GM23338 (cell line): ENCODE results near the gene RTN4RL1. TPM values are rescaled to one million over a fixed set of nuclear protein-coding genes. Genes with fewer than 3 reads are reported as not detected.

Source experiments
- ATAC-seq: fragments of 200-7000 bp; cut with Tn5 transposase; 3 replicates; pipeline ENCODE4 v1.9.1; 2020
- DNase-seq: peaks from one replicate; pipeline ENCODE4 v3.0.0-alpha.2; 2015; ENCODE audit warnings: low spot score
- H2AFZ ChIP-seq: fragments of 200-600 bp; sonication (generic); 2 replicates; pipeline ENCODE4 v1.8.0; 2016; ENCODE audit warnings: antibody characterized with exemption, mild to moderate bottlenecking, moderate library complexity
- H3F3A ChIP-seq: fragments of 200-600 bp; sonication (generic); replicated peaks from 2 replicates; pipeline ENCODE4 v1.8.0; 2017; ENCODE audit warnings: antibody characterized with exemption, mixed run types, low read depth
- H3K27ac ChIP-seq: fragments of 200-600 bp; sonication (generic); 2 replicates; pipeline ENCODE4 v1.6.1; 2016; ENCODE audit warnings: low read depth
- H3K27me3 ChIP-seq: fragments of 200-600 bp; sonication (generic); 2 replicates; pipeline ENCODE4 v1.8.0; 2016; ENCODE audit warnings: mild to moderate bottlenecking, mixed run types, moderate library complexity; ENCODE audit not compliant: insufficient read depth
- H3K36me3 ChIP-seq: fragments of 200-600 bp; sonication (generic); 2 replicates; pipeline ENCODE4 v1.8.0; 2016; ENCODE audit warnings: mild to moderate bottlenecking; ENCODE audit not compliant: insufficient read depth
- H3K4me1 ChIP-seq: fragments of 200-600 bp; sonication (generic); 2 replicates; pipeline ENCODE4 v1.8.0; 2016; ENCODE audit warnings: mild to moderate bottlenecking, moderate library complexity; ENCODE audit not compliant: insufficient read depth
- H3K4me2 ChIP-seq: fragments of 200-600 bp; sonication (generic); 2 replicates; pipeline ENCODE4 v1.7.1; 2017; ENCODE audit warnings: mixed run types
- H3K4me3 ChIP-seq: fragments of 200-600 bp; sonication (generic); 2 replicates; pipeline ENCODE4 v1.6.1; 2016; ENCODE audit warnings: mixed run types
- H3K79me2 ChIP-seq: fragments of 200-600 bp; sonication (generic); replicated peaks from 2 replicates; pipeline ENCODE4 v1.8.0; 2017; ENCODE audit warnings: mild to moderate bottlenecking; ENCODE audit not compliant: insufficient read depth
- H3K9me2 ChIP-seq: fragments of 200-600 bp; sonication (generic); 2 replicates; pipeline ENCODE4 v1.8.0; 2017; ENCODE audit not compliant: insufficient read depth
- H4K20me1 ChIP-seq: fragments of 200-600 bp; sonication (generic); replicated peaks from 2 replicates; pipeline ENCODE4 v1.8.0; 2017; ENCODE audit warnings: mild to moderate bottlenecking; ENCODE audit not compliant: insufficient read depth
- H3K27ac Mint-ChIP-seq: 2 replicates; pipeline ENCODE4 v1.8.0; 2020; ENCODE audit warnings: inconsistent platforms, mild to moderate bottlenecking, moderate library complexity, mixed read lengths
- H3K27me3 Mint-ChIP-seq: 3 replicates; pipeline ENCODE4 v1.8.0; 2022; ENCODE audit warnings: low read depth, mild to moderate bottlenecking, moderate library complexity, mixed read lengths, inconsistent platforms; ENCODE audit not compliant: insufficient read depth, poor library complexity
- H3K36me3 Mint-ChIP-seq: 3 replicates; pipeline ENCODE4 v1.8.0; 2021; ENCODE audit warnings: low read depth, mild to moderate bottlenecking, inconsistent platforms, moderate library complexity, mixed read lengths
- H3K4me1 Mint-ChIP-seq: 3 replicates; pipeline ENCODE4 v1.8.0; 2020; ENCODE audit warnings: mild to moderate bottlenecking, inconsistent platforms, mixed read lengths
- H3K4me3 Mint-ChIP-seq: 3 replicates; pipeline ENCODE4 v1.8.0; 2021; ENCODE audit warnings: moderate library complexity, mild to moderate bottlenecking, inconsistent platforms, mixed read lengths
- H3K9me3 Mint-ChIP-seq: 3 replicates; pipeline ENCODE4 v1.8.0; 2020; ENCODE audit warnings: moderate library complexity, mild to moderate bottlenecking, inconsistent platforms, mixed read lengths
- CREB1 ChIP-seq: fragments of 250-450 bp; sonication (Bioruptor Pico); IDR thresholded peaks from 2 replicates; pipeline ENCODE4 v1.5.0; 2020; ENCODE audit warnings: low read depth, mild to moderate bottlenecking, moderate library complexity
- EZH2 ChIP-seq: fragments of 200-600 bp; sonication (generic); IDR thresholded peaks from one replicate; pipeline ENCODE4 v1.8.0; 2017; ENCODE audit warnings: antibody characterized with exemption, mild to moderate bottlenecking, low read depth; ENCODE audit not compliant: unreplicated experiment
- EZH2phosphoT487 ChIP-seq: fragments of 200-600 bp; sonication (generic); IDR thresholded peaks from one replicate; pipeline ENCODE4 v1.8.1; 2018; ENCODE audit warnings: antibody characterized with exemption; ENCODE audit not compliant: unreplicated experiment
- JUNB ChIP-seq: IDR thresholded peaks from one replicate; pipeline ENCODE4 v1.6.1; 2016; ENCODE audit warnings: antibody characterized with exemption; ENCODE audit not compliant: unreplicated experiment
- NANOG ChIP-seq: IDR thresholded peaks from 2 replicates; pipeline ENCODE4 v1.6.1; 2016; ENCODE audit warnings: antibody characterized with exemption, borderline replicate concordance
- POLR2AphosphoS5 ChIP-seq: IDR thresholded peaks from 2 replicates; pipeline ENCODE4 v1.6.1; 2016; ENCODE audit warnings: antibody characterized with exemption, low read depth
- STAT1 ChIP-seq: IDR thresholded peaks from one replicate; pipeline ENCODE4 v1.6.1; 2016; ENCODE audit warnings: antibody characterized with exemption; ENCODE audit not compliant: unreplicated experiment
- ZNF114 ChIP-seq: fragments of 250-450 bp; sonication (Bioruptor Pico); IDR thresholded peaks from 2 replicates; pipeline ENCODE4 v1.5.0; 2020; ENCODE audit warnings: mild to moderate bottlenecking, moderate library complexity
- ZNF331 ChIP-seq: fragments of 250-450 bp; sonication (Bioruptor Pico); IDR thresholded peaks from 2 replicates; pipeline ENCODE4 v1.5.0; 2020; ENCODE audit warnings: low read depth, mild to moderate bottlenecking, moderate library complexity
- microRNA counts: library from miRNA; unstranded; fragments of <30 nt; microRNA quantifications from one replicate; lab custom pipeline; 2017
- microRNA-seq: library from miRNA; unstranded; fragments of <30 nt; microRNA quantifications from one replicate; pipeline ENCODE4, GENCODE V29; 2017
- polyA plus RNA-seq: library from polyadenylated mRNA; unstranded; fragments of >200 nt; fragmentation: Nextera tagmentation; extraction: Ambion mirVana; gene quantifications from 2 replicates; pipeline ENCODE4 v1.2.1, GENCODE V29; 2016
- small RNA-seq: library from RNA; depleted of rRNA; stranded (forward); fragments of <200 nt; gene quantifications from one replicate; pipeline ENCODE3, GENCODE V24; 2014; ENCODE audit warnings: low replicate concordance
- total RNA-seq: library from RNA; depleted of rRNA; stranded (reverse); fragments of >200 nt; shearing (Covaris generic); gene quantifications from 2 replicates; pipeline ENCODE4 v1.2.3, GENCODE V29; 2014; rRNA removed
- TF ChIP-seq, protein P1 (sequence below): fragments of 250-450 bp; sonication (Bioruptor Pico); IDR thresholded peaks from 2 replicates; pipeline ENCODE4 v1.5.0; 2020; ENCODE audit warnings: mild to moderate bottlenecking, moderate library complexity
- TF ChIP-seq, protein P2 (sequence below): IDR thresholded peaks from 2 replicates; pipeline ENCODE4 v1.6.1; 2016; ENCODE audit warnings: antibody characterized with exemption

The RTN4RL1 gene
- total and polyA plus RNA-seq, 2 experiments from 2014 or later: 0.17 TPM; not detected in 1

DNA sequence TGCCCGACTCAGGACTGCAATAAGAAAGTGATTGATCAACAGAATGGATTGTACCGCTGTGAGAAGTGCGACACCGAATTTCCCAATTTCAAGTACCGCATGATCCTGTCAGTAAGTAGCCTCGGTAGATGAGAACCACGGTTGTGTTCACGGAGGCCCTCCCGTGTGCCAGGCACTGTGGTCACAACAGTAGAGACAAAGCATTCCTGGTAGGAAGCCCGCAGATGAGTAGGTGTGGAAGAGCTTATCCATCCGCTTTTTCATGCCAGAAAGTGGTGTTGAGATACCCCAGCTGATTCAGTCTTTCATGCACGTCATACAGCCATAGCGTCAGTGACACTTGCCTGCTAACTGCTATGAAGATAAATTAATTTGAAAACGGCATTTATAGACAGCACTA, 136.4 kb downstream of the RTN4RL1 start:
- Mint-ChIP-seq H3K4me1 (no peaks in the 10 kb centered on the region), H3K27ac (no peak overlapping the region), H3K9me3 (no peaks in the 10 kb centered on the region), H3K36me3 (peaks cover 75% of the 10 kb centered on the region), H3K27me3 (no peaks in the 10 kb centered on the region), H3K4me3 (no peak overlapping the region)
- ATAC-seq (no peak), DNase-seq (no peak)
- no peaks in the 10 kb centered on the region for H3K79me2 ChIP-seq
- H3K36me3 ChIP-seq: peaks cover 56% of the 10 kb centered on the region
- H3F3A ChIP-seq: no peaks in the 10 kb centered on the region
- H3K4me1 ChIP-seq: no peaks in the 10 kb centered on the region
- TF ChIP-seq ZNF331 (CRISPR knock-in tag) (no peak), EZH2phosphoT487 (no peak), CREB1 (CRISPR knock-in tag) (no peak), JUNB (no peak), STAT1 (no peak), EZH2 (no peak), NANOG (no peak), POLR2AphosphoS5 (no peak), ZNF114 (no peak)
- TF ChIP-seq, protein P1, sequence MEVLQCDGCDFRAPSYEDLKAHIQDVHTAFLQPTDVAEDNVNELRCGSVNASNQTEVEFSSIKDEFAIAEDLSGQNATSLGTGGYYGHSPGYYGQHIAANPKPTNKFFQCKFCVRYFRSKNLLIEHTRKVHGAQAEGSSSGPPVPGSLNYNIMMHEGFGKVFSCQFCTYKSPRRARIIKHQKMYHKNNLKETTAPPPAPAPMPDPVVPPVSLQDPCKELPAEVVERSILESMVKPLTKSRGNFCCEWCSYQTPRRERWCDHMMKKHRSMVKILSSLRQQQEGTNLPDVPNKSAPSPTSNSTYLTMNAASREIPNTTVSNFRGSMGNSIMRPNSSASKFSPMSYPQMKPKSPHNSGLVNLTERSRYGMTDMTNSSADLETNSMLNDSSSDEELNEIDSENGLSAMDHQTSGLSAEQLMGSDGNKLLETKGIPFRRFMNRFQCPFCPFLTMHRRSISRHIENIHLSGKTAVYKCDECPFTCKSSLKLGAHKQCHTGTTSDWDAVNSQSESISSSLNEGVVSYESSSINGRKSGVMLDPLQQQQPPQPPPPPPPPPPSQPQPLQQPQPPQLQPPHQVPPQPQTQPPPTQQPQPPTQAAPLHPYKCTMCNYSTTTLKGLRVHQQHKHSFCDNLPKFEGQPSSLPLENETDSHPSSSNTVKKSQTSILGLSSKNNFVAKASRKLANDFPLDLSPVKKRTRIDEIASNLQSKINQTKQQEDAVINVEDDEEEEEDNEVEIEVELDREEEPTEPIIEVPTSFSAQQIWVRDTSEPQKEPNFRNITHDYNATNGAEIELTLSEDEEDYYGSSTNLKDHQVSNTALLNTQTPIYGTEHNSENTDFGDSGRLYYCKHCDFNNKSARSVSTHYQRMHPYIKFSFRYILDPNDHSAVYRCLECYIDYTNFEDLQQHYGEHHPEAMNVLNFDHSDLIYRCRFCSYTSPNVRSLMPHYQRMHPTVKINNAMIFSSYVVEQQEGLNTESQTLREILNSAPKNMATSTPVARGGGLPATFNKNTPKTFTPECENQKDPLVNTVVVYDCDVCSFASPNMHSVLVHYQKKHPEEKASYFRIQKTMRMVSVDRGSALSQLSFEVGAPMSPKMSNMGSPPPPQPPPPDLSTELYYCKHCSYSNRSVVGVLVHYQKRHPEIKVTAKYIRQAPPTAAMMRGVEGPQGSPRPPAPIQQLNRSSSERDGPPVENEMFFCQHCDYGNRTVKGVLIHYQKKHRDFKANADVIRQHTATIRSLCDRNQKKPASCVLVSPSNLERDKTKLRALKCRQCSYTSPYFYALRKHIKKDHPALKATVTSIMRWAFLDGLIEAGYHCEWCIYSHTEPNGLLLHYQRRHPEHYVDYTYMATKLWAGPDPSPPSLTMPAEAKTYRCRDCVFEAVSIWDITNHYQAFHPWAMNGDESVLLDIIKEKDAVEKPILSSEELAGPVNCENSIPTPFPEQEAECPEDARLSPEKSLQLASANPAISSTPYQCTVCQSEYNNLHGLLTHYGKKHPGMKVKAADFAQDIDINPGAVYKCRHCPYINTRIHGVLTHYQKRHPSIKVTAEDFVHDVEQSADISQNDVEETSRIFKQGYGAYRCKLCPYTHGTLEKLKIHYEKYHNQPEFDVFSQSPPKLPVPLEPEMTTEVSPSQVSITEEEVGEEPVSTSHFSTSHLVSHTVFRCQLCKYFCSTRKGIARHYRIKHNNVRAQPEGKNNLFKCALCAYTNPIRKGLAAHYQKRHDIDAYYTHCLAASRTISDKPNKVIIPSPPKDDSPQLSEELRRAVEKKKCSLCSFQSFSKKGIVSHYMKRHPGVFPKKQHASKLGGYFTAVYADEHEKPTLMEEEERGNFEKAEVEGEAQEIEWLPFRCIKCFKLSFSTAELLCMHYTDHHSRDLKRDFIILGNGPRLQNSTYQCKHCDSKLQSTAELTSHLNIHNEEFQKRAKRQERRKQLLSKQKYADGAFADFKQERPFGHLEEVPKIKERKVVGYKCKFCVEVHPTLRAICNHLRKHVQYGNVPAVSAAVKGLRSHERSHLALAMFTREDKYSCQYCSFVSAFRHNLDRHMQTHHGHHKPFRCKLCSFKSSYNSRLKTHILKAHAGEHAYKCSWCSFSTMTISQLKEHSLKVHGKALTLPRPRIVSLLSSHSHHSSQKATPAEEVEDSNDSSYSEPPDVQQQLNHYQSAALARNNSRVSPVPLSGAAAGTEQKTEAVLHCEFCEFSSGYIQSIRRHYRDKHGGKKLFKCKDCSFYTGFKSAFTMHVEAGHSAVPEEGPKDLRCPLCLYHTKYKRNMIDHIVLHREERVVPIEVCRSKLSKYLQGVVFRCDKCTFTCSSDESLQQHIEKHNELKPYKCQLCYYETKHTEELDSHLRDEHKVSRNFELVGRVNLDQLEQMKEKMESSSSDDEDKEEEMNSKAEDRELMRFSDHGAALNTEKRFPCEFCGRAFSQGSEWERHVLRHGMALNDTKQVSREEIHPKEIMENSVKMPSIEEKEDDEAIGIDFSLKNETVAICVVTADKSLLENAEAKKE (CRISPR knock-in tag): no peak
- TF ChIP-seq, protein P2, sequence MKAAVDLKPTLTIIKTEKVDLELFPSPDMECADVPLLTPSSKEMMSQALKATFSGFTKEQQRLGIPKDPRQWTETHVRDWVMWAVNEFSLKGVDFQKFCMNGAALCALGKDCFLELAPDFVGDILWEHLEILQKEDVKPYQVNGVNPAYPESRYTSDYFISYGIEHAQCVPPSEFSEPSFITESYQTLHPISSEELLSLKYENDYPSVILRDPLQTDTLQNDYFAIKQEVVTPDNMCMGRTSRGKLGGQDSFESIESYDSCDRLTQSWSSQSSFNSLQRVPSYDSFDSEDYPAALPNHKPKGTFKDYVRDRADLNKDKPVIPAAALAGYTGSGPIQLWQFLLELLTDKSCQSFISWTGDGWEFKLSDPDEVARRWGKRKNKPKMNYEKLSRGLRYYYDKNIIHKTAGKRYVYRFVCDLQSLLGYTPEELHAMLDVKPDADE: no peak
- no peak overlapping the region for H3K27ac ChIP-seq
- H2AFZ ChIP-seq: no peak overlapping the region
- no peak overlapping the region for H3K4me3 ChIP-seq
- H3K4me2 ChIP-seq: no peak overlapping the region
- no peaks in the 10 kb centered on the region; the same call in 1 of the 2 replicates for H4K20me1 ChIP-seq
- no peaks in the 10 kb centered on the region for H3K27me3 ChIP-seq
- H3K9me2 ChIP-seq: no peaks in the 10 kb centered on the region

MicroRNAs within 50 kb of the gene (microRNA counts, 767-probe panel; counts per million panel counts)
- microRNA hsa-miR-132-3p (lab: Ali Mortazavi, UCI): not detected
- microRNA hsa-miR-212-3p (lab: Ali Mortazavi, UCI): not detected

Small RNA genes lying within 50 kb of the gene (microRNA-seq; reads per million reads assigned to microRNA genes)
- gene MIR132 (7.8 reads per million, percentile 28 among the genes with 10 or more reads in this experiment), gene MIR212 (1.1 reads per million)

Small RNA genes lying within 50 kb of the gene (small RNA-seq; reads per million reads assigned to genes)
- gene AC090617.9: not detected
- 0.10 reads per million for gene MIR132
- gene MIR212: 0.30 reads per million, percentile 12 among the genes with 10 or more reads in this experiment
- not detected for gene OVCA2

Other genes with a start within 250 kb of the RTN4RL1 start
- gene SMYD4, start 195.4 kb downstream of the RTN4RL1 start, total RNA-seq: 18.4 and 21.9 TPM in 2 replicates
- 14.8 and 17.0 TPM in 2 replicates for gene SMYD4, start 195.4 kb downstream of the RTN4RL1 start, polyA plus RNA-seq
- 42.5 and 52.1 TPM in 2 replicates for gene RPA1, start 195.3 kb downstream of the RTN4RL1 start, total RNA-seq
- 26.7 and 33.7 TPM in 2 replicates for gene RPA1, start 195.3 kb downstream of the RTN4RL1 start, polyA plus RNA-seq
- 22.3 and 28.2 TPM in 2 replicates for gene DPH1, start 4.8 kb upstream of the RTN4RL1 start, total RNA-seq
- 9.0 and 11.8 TPM in 2 replicates for gene DPH1, start 4.8 kb upstream of the RTN4RL1 start, polyA plus RNA-seq
- 21.3 and 24.8 TPM in 2 replicates for gene OVCA2, start 16.7 kb upstream of the RTN4RL1 start, total RNA-seq
- 14.9 and 15.9 TPM in 2 replicates for gene OVCA2, start 16.7 kb upstream of the RTN4RL1 start, polyA plus RNA-seq
- 0.17 TPM in 1 of 2 replicates, not detected in the other for gene HIC1, start 29.8 kb upstream of the RTN4RL1 start, total RNA-seq
- gene HIC1, start 29.8 kb upstream of the RTN4RL1 start, polyA plus RNA-seq: 0.23 and 0.26 TPM in 2 replicates